AG09309 (cell line): ENCODE data around the gene HLF.

Source experiments
- DNase-seq: peaks from one replicate; pipeline ENCODE4 v3.0.0-alpha.2; 2010; ENCODE audit warnings: low read depth
- H3K4me3 ChIP-seq: 2 replicates; pipeline ENCODE4 v1.5.1; 2011; ENCODE audit warnings: mild to moderate bottlenecking, low read depth, low read length, moderate library complexity; ENCODE audit not compliant: control insufficient read depth
- CTCF ChIP-seq: IDR thresholded peaks from 2 replicates; pipeline ENCODE4 v1.5.1; 2011; ENCODE audit warnings: mild to moderate bottlenecking, low read depth, low read length, inconsistent platforms; ENCODE audit not compliant: insufficient read depth, control insufficient read depth; ENCODE audit errors: missing control alignments

Gene HLF

DNA sequence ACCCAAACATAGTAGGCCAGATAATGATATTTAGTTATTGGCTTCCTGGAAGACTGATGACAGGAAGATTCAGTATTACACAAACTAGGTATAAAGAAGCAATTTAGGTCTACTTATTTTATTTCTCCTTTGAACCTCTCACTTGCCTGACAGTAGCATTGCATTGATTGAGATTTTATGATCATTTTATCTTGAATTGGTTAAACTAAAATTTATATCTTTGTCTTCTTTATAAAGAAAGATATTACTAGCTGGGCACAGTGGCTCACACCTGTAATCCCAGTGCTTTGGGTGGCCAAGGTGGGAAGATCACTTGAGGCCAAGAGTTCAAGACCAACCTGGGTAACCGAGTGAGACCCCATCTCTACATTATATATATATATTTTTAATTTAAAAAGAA, 14.4 kb downstream of the HLF start:
- DNase-seq = no peak
- no peak for TF ChIP-seq CTCF
- no peak overlapping the region for H3K4me3 ChIP-seq

DNA sequence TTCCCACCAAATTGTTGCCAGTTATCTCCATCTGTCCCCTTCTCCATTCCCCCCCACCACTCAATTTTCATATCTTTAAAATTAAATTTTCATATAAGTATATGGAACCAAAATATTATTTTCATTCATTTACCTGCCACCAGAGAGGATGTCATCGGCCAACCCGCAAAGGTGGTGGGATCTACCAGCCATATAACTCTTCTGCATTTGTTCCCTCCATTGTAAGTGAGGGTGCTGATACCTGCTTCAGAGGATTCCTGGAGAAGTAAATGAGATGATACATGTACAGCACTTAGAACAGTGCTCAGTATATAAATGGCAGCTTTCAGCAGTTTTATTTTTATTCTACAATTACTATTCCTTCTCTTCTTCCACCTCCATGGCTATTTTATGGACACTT, 15.0 kb downstream of the HLF start:
- TF ChIP-seq CTCF = no peak
- H3K4me3 ChIP-seq = no peak overlapping the region
- no peak for DNase-seq

GRCh38 chr17:55280212-55280611, 15.5 kb downstream of the HLF start:
- no peak for TF ChIP-seq CTCF
- no peak for DNase-seq

DNA sequence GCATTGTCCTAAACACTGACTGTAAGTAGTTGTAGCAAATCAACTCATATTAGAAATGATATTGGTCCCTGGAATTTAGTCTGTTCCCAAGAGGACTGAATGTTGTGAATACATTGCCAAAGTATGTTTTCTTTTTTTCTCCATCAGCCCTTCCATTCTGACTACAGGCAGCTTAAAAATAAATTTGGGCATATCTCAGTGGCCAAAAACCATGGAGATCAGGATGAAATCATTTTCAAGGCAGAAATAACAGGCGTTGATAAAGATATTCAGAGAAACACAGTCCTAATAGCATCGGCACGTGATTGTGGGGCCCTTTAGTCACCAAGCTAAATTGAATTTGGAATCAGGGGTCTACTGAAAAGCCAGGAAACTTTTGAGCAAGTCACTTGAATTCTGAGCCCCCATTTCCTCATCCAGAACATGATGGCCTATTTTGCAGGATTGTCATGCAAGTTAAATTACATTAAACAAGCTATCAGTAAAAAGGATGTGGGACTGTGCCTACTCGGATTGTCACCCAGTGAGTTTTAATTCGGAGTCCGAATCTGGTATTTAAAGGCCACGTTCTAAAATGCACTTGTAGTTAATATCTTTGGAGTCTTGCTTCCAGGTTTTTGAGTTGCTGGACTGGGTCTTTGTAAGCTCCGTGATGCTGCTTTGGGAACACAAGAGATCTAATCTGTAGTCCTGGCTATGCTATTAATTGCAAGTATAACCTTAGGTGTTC, 17.1 kb downstream of the HLF start:
- no peak overlapping the region for H3K4me3 ChIP-seq
- TF ChIP-seq CTCF = no peak
- DNase-seq = no peak

More at GRCh38 chr17:55280212-55280611, 15.5 kb downstream of the HLF start:
- no peak overlapping the region for H3K4me3 ChIP-seq

DNA sequence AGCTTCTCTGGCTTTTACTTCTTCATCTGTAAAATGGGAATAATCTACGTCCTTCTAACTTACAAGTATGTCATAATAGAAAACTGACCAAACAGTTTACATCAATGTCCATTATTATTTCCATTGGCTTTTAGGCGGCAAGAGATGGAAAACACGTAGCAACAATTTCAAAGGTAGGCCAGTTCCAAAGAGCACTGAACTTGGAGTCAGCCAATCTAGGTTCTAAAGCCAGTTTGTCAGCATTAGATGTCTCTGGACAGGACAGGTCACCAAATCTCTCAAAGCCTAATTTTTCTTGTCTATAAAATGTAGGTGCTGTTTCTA, 17.6 kb downstream of the HLF start:
- TF ChIP-seq CTCF = no peak
- no peak for DNase-seq
- no peak overlapping the region for H3K4me3 ChIP-seq

- DNase-seq = no peak
- H3K4me3 ChIP-seq = no peak overlapping the region
- TF ChIP-seq CTCF = no peak
Measured at GRCh38 chr17:55282741-55283140, 18.0 kb downstream of the HLF start.
